ENCODE measurements around the gene RASA2.
"Not testable (repeated sequence)": the region's sequence is repeated elsewhere in the genome, so short reads cannot be mapped to it uniquely, and the experiment has no call there.

RASA2 gene

GRCh38 chr3:141457624-141458236, 29.1 kb upstream of the RASA2 start:
- DNase-seq (ENCODE audit: low read depth in 2 of 3, low spot score in 1 of 3), result no peak

- no peak for DNase-seq (ENCODE audit: low read depth in 2 of 3, low spot score in 1 of 3)
Measured at GRCh38 chr3:141459008-141459407, 27.8 kb upstream of the RASA2 start.

DNA sequence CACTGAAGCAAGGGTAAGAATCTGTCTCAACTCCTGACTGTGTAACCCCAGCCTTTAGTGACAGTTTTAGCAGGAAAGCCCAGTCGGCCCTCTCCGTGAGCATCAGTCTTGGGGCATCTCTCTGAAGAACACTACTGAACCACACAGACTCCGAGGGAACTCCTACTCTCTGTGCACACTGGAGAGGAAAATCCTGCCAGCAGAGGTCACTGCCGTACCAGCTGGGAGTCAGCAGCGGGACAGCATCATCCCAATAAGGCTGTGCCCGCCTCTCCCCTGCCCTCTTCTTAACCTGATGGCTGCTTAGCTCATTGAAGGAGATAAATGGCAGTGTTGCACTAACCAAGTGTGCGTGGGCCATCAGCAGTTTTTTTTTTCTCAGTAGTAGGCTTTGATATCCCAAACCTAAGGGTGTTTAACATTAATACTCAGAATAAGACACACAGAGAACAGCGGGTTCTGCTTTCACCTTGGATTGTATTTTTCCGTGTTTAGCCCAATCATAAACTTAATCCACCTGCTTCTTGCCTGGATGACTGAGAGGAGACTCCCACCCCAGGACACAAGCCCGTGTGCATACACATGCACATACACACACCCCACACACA, 26.6 kb upstream of the RASA2 start:
- peak; percentile 86 to 96 (median 87) for DNase-seq (ENCODE audit: low read depth in 2 of 3, low spot score in 1 of 3)

DNA sequence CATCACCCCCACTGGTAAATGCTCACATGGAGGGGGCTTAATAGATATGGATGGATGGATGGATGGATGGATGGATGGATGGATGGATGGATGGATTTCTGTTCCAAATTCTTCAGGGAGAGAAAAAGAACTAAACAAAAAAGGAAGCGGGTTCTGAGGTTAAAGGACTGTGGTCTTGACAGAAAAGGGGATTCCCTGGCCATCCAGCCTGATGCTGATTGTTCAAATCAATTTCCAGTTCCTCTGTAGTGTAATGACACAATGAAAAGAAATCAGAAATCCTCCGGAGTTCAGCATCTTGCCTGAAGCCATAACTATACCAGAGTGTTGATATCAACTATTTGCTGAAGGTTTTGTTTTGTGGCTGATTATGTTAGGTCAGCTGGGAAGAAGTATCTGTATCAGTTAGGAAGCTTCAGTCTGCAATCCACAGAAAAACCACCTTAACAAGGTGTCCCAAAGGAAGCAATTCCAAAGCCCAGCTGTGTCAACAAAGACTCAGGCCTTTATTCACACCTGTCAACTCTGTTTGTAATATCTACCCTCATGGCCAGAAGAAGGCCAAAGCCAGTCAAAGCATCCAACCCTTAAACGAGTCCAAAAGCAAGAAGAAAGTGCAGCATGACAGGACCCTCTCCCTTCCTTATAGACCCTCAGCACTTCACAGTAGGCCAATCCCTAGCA, 24.5 kb upstream of the RASA2 start:
- no peak for DNase-seq (ENCODE audit: low read depth in 2 of 3, low spot score in 1 of 3)

GRCh38 chr3:141465221-141465620, 21.6 kb upstream of the RASA2 start:
- DNase-seq (ENCODE audit: low read depth in 2 of 3, low spot score in 1 of 3), result no peak

DNA sequence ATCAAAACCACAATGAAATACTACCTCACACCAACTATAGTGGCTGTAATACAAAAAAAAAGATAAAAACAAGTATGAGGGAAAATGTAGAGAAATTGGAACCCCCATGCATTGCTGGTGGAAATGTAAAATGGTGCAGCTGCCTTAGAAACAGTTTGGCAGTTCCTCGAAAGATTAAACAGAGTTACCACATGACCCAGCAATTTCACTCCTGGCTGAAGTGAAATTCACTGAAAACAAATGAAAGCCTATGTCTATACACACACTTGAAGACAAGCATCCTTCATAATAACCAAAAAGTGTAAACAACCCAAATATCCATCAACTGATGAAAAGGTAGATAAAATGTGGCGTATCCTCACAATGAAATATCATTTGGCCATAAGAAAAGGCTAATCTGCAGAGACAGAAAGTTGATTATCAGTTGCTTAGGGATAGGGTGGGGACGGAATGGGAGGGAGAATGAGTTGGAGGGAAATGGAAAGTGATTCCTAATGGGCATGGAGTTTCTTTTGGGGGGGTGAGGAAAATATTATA, 20.1 kb upstream of the RASA2 start:
- DNase-seq (ENCODE audit: low read depth in 2 of 3, low spot score in 1 of 3), result no peak

DNA sequence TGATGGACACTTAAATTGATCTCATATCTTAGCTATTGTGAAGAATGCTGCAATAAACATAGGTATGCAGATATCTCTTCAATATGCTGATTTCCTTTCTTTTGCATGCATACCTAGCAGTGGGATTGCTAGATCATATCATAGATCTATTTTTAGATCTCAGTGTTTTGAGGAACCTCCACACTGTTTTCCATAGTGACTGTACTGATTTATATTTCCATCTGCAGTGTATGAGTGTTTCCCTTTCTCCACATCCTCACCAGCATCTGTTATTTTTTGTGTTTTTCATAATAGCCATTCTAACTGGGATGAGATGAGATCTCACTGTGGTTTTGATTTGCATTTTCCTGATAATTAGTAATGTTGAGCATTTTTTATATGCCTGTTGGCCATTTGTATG, 17.1 kb upstream of the RASA2 start:
- DNase-seq (ENCODE audit: low read depth in 2 of 3, low spot score in 1 of 3), result no peak

- DNase-seq (ENCODE audit: low read depth in 2 of 3, low spot score in 1 of 3), result no peak
Measured at GRCh38 chr3:141471160-141471559, 15.7 kb upstream of the RASA2 start.

- no peak for DNase-seq (ENCODE audit: low read depth in 2 of 3, low spot score in 1 of 3)
Measured at GRCh38 chr3:141476033-141476432, 10.8 kb upstream of the RASA2 start.

DNA sequence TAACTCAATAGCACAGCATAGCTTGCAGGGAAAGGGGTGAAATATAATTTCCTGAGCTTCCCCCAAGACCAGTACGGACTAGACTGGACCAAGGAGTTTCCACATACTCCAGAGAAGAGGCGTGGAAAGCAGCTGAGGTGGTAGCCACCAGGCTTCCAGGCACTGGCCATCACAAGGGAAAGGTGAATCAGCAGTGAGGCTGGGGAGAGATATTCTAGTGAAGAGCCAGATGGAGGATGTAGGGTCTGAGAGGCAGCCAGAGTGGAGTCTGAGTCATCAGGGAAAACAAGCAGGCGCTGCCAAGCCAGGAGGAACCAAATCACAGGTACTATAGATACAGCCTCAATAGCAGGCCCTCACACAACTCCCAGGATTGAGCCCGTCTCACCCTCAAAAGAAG, 9.6 kb upstream of the RASA2 start:
- DNase-seq (ENCODE audit: low read depth in 2 of 3, low spot score in 1 of 3), result no peak

DNA sequence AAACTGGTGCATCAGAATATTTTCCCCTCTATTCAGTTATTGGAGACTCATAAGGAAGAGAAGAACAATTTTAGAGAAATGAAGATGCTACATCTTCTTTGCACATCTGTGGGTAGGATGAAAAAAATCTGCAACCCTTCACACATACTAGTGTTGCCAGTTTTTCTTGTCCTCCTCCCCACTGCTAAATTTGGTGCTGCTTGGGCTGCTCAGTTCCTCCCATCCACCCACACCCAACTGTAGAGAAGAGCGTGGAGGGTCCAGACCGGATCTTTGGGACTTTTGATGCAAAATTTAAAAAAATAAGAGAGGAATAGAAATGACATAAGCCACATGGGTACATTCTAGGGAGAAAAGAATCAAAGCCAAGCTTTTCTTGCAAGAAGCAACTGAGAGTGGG, 8.7 kb upstream of the RASA2 start:
- no peak for DNase-seq (ENCODE audit: low read depth in 2 of 3, low spot score in 1 of 3)

GRCh38 chr3:141478840-141479239, 8.0 kb upstream of the RASA2 start:
- DNase-seq (ENCODE audit: low read depth in 2 of 3, low spot score in 1 of 3), result not testable (repeated sequence)

DNA sequence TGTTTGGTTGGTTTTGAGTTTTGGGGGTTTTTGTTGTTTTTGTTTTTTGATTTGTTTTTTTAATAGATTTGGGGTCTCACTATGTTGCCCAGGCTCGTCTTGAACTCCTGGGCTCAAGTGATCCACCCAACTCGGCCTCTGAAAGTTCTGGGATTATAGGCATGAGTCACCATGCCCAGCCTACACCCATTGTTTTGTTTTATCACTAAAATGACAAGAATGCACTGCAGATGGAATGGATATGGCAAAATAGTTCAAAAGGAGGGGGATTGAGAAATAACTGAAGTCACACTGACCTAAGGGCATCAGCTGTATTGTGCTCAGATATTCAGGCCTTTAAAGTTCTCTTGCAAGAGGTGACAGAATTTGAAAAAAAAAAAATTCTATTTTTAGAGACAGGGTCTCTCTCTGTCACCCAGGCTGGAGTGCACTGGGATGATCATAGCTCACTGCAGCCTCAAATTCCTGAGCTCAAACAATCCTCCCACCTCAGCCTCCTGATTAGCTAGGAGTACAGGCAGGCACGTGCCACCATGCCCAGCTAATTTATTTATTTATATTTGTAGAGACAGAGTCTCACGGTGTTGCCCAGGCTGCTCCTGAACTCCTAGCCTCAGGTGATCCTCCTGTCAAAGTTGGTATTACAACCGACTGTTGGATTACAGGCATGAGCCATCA, 4.4 kb upstream of the RASA2 start:
- no peak for DNase-seq (ENCODE audit: low read depth in 2 of 3, low spot score in 1 of 3)

DNA sequence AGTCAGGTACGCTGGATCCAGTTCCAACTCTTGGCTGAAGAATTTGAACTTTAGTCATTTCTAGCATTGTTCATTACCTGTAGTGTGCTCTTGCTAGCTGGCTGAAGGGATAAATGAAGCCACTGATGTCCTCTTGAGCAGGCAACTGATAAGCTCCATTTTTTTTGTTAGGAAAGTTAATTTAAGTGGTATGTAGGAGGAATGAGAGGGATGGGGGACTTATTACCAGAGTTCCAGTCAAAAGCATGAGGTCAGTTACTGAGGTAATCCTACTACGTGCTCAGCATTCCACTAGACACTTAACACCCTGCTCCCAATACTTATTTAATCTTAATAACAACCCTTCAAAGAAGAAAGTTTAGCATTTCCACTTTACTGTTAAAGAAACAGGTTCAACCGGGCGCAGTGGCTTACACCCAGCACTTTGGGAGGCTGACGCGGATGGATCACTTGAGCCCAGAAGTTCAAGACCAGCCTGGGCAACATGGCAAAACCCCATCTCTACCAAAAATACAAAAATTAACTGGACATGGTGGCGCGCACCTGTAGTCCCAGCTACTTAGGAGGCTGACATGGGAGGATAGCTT, 2.0 kb upstream of the RASA2 start:
- DNase-seq (ENCODE audit: low read depth in 2 of 3, low spot score in 1 of 3), result no peak

DNA sequence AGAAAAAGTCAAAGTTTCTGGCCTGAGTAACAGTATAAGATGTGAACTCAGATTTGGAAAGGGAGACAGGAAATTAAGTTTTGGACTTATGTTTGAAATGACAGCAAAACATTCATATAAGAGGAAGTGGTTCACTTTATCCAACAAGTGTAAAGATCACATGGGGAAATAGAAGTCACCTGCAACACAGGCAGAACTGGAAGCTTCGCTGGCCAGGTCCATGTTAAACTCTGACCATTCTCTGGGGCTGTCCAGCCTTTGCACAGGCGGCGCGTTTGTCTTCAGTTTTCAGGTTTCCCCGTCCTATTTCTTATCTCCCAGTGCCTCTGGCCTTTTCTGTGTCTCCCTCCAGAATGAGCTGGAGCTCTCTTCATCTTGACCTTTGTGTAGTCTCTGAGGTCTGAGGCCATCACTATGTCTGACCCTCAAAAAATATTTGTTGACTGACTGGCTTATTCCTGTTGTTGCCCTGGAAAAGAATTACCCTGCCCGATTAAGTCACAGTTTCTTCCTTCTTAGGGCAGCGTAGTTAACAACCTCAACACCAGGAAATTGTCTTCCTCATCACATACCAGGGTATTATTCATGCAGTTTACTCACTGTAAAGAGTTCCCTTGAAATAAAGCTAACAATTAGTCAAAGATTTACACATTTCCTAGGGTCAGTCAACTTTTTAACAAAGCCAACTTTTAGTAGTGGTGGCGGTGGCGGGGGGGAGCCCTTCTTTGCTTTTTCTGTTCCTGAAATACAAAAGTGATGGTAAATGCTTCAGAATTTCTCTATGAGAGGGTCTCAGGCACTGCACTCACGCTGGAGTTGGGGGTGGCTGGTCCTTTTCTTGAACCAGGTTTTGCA, 959 bp upstream of the RASA2 start:
- DNase-seq (ENCODE audit: low read depth in 2 of 3, low spot score in 1 of 3), result no peak

GRCh38 chr3:141486496-141486745, 406 bp upstream of the RASA2 start:
- no peak for DNase-seq (ENCODE audit: low read depth in 2 of 3, low spot score in 1 of 3)

- DNase-seq (ENCODE audit: low read depth in 2 of 3, low spot score in 1 of 3), result peak; percentile 72 to 86 (median 79)
Measured at GRCh38 chr3:141487521-141488252, 860 bp downstream of the RASA2 start.

DNA sequence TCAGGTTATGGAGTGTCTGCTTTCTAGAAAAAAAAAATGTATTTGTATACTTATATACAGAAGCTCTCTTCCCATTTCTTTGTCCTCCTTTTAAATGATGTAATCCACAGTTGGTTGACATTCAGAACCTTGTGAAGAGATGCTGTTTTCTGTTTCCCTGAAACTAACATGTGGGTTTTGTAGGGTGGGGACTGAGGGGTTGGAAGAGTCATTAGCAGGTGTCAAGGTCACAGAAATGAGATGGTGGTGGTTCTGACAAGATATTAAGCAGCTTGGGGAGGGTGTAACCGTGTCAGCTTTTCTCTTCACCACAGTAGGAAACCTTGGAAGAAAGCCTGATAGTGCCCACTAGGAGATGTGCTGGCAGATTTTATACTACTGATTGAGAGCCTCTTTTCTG, 2.4 kb downstream of the RASA2 start:
- DNase-seq (ENCODE audit: low read depth in 2 of 3, low spot score in 1 of 3), result no peak

DNA sequence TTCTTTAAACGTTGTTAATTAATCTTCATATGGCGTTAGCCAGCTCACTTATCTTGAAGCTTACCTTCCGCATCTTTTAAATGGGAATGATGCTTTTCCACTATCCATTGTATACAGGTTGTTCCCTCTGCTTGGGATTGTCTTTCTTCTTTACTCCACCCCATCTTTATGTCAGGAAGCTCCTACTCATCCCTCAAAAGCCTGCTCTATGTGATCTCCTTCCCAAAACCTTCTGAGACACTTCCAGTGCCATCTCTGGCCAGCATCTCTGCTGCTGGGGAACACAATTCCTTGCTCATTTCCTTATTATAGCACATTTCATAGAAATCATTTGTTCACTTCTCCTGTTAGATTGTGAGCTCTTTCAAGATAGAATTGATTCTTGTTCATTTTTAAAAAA, 4.3 kb downstream of the RASA2 start:
- DNase-seq (ENCODE audit: low read depth in 2 of 3, low spot score in 1 of 3), result no peak

DNA sequence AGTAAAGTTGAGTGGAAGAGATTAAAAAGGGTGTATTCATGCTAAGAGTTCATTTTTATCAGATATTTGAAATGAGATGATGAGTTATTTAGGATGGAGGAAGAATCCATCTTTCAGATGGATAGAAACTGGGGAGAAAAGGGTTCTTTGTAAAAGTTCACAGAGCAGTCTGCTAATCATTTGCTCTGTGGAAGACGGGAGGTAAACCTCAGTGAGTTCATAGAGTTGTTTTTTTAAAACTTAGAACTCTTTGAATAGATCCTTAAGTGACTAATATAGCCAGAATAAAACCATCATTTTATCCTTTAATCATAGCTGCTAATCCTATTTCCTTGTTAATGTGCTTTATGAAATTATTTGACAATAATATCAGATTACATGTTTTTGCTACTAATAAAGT, 5.1 kb downstream of the RASA2 start:
- no peak for DNase-seq (ENCODE audit: low read depth in 2 of 3, low spot score in 1 of 3)
